ENCODE data around the gene KANK2. TPM values are rescaled to one million over a fixed set of nuclear protein-coding genes. Genes with fewer than 3 reads are reported as not detected.

KANK2 gene
- polyA plus RNA-seq, 1 of the 3 experiments (the other 2 are of a cell fraction) = 92.4 TPM

DNA sequence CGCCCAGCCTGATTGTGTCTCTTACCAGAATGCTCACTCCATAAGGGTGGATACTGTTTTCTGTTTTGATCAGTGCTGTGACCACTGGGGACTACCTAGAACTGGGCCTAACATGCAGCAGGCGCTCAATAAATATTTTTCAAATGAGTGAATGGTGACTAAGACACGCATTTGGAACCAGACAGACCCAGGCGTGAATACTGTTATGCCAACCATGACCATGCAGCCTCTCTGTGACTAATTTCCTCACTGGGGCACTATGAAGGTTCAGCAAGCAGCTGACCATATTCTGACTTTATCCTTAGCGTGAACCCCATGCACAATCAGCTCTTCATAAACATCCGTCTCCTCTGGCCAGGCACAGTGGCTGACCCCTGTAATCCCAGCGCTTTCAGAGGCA is 28.8 kb downstream of the KANK2 start:
- Histone ChIP-seq H3K4me3 (ENCODE audit: low read depth in 2 of 2, low read length in 1 of 2) (no peak overlapping the region), H3K36me3 (replicated peaks in 1 of 2; ENCODE audit: control insufficient read depth in 1 of 2, insufficient read depth in 2 of 2, low read length in 1 of 2) (peaks cover 29 to 66% of the 10 kb centered on the region in 2 experiments), H4K20me1 (ENCODE audit: insufficient read depth) (no peaks in the 10 kb centered on the region), H2AFZ (ENCODE audit: low read depth) (no peak overlapping the region), H3K9me3 (no peaks in the 10 kb centered on the region), H3F3A (replicated peaks; ENCODE audit: insufficient read depth) (peaks cover 28% of the 10 kb centered on the region), H3K27me3 (ENCODE audit: insufficient read depth) (no peaks in the 10 kb centered on the region), H3K4me1 (ENCODE audit: control insufficient read depth in 1 of 2, insufficient read depth in 2 of 2, low read depth in 1 of 2, low read length in 1 of 2) (peaks cover 0 to 16% of the 10 kb centered on the region in 2 experiments; a peak in 2 of 4 replicates), H3K4me2 (peak overlapping the region; percentile 50), H3K9me2 (no peaks in the 10 kb centered on the region), H3K9ac (peak overlapping the region; percentile 66), H3K27ac (ENCODE audit: low read depth in 2 of 2, low read length in 1 of 2) (peak overlapping the region in 1 of 2 experiments; percentile 85; a peak in 2 of 4 replicates), H3K79me2 (ENCODE audit: insufficient read depth) (peaks cover 3% of the 10 kb centered on the region; the same call in 1 of the 2 replicates)
- ChIA-PET POLR2A (no interaction called here), CTCF (interaction anchor here (1.1 to 1.7 kb wide), 2 partner anchors 15 to 43 kb away, joined by 3 to 4 read pairs; no protein-coding TSS in a partner anchor)
- WGBS (ENCODE audit: low lambda C conversion rate) = 33% methylated on average over 7 of the region's 7 CpGs
- no peak for DNase-seq
- no peak for TF ChIP-seq USF2 (IDR thresholded peaks at IDR 0.05; ENCODE audit: borderline replicate concordance, low read depth, low read length)
- peak; percentile 87 for TF ChIP-seq FOSL2 (IDR thresholded peaks at IDR 0.05; ENCODE audit: borderline replicate concordance, low read depth)
- peak; percentile 79 for TF ChIP-seq TCF12 (IDR thresholded peaks at IDR 0.05)
- 0 out of 4 replicates have a peak, but pooled peaks of 1 of the 2 experiments have one; percentile 55 for TF ChIP-seq EP300 (IDR thresholded peaks at IDR 0.05; ENCODE audit: borderline replicate concordance in 1 of 2, low read depth in 1 of 2, low read length in 1 of 2)
- TF ChIP-seq, protein P1, sequence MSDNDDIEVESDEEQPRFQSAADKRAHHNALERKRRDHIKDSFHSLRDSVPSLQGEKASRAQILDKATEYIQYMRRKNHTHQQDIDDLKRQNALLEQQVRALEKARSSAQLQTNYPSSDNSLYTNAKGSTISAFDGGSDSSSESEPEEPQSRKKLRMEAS (IDR thresholded peaks at IDR 0.05; ENCODE audit: low read depth) = peak; percentile 64
- TF ChIP-seq, protein P2, sequence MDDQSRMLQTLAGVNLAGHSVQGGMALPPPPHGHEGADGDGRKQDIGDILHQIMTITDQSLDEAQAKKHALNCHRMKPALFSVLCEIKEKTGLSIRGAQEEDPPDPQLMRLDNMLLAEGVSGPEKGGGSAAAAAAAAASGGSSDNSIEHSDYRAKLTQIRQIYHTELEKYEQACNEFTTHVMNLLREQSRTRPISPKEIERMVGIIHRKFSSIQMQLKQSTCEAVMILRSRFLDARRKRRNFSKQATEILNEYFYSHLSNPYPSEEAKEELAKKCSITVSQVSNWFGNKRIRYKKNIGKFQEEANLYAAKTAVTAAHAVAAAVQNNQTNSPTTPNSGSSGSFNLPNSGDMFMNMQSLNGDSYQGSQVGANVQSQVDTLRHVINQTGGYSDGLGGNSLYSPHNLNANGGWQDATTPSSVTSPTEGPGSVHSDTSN (IDR thresholded peaks at IDR 0.05) = peak; percentile 49
- peak; percentile 66; the same call in 1 of the 2 replicates for TF ChIP-seq JUND (IDR thresholded peaks at IDR 0.05)
- no peak for TF ChIP-seq USF1 (IDR thresholded peaks at IDR 0.05; ENCODE audit: borderline replicate concordance, low read depth)
- TF ChIP-seq, protein P3, sequence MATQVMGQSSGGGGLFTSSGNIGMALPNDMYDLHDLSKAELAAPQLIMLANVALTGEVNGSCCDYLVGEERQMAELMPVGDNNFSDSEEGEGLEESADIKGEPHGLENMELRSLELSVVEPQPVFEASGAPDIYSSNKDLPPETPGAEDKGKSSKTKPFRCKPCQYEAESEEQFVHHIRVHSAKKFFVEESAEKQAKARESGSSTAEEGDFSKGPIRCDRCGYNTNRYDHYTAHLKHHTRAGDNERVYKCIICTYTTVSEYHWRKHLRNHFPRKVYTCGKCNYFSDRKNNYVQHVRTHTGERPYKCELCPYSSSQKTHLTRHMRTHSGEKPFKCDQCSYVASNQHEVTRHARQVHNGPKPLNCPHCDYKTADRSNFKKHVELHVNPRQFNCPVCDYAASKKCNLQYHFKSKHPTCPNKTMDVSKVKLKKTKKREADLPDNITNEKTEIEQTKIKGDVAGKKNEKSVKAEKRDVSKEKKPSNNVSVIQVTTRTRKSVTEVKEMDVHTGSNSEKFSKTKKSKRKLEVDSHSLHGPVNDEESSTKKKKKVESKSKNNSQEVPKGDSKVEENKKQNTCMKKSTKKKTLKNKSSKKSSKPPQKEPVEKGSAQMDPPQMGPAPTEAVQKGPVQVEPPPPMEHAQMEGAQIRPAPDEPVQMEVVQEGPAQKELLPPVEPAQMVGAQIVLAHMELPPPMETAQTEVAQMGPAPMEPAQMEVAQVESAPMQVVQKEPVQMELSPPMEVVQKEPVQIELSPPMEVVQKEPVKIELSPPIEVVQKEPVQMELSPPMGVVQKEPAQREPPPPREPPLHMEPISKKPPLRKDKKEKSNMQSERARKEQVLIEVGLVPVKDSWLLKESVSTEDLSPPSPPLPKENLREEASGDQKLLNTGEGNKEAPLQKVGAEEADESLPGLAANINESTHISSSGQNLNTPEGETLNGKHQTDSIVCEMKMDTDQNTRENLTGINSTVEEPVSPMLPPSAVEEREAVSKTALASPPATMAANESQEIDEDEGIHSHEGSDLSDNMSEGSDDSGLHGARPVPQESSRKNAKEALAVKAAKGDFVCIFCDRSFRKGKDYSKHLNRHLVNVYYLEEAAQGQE (IDR thresholded peaks at IDR 0.05; ENCODE audit: low read depth, low read length) = no peak
- peak; percentile 92 for TF ChIP-seq RXRA (IDR thresholded peaks at IDR 0.05; ENCODE audit: borderline replicate concordance, low read depth)
- TF ChIP-seq NFIC (IDR thresholded peaks at IDR 0.05; ENCODE audit: borderline replicate concordance) = peak; percentile 54; the same call in 1 of the 2 replicates

Measured in SK-N-SH (cell line).